Thyroid gland (tissue), 4 donors: ENCODE data around the gene ZNF19.

Source experiments
- CTCF ChIP-seq, 6 experiments: fragments of 200-600 bp in 3 of 6; fragments of 450-650 bp in 3 of 6; sonication (generic) in 3 of 6; IDR thresholded peaks; one replicate each; pipeline ENCODE4 v1.5.1; 2016 to 2019; ENCODE audit warnings: antibody characterized with exemption in 6 of 6, mild to moderate bottlenecking in 2 of 6, inconsistent platforms in 1 of 6, moderate library complexity in 1 of 6
- POLR2A ChIP-seq, 2 donors: fragments of 450-650 bp; IDR thresholded peaks; one replicate each; pipeline ENCODE4 v1.6.1; 2017; ENCODE audit warnings: antibody characterized with exemption in 2 of 2, mild to moderate bottlenecking in 2 of 2, moderate library complexity in 1 of 2

GRCh38 chr16:71431176-71431575 is 57.9 kb downstream of the ZNF19 start:
- no peak for TF ChIP-seq CTCF (IDR thresholded peaks at IDR 0.05)
- no peak for TF ChIP-seq POLR2A (IDR thresholded peaks at IDR 0.05)
